HEK293 (cell line): ENCODE data around the gene HOXB7.

ENCODE experiments used
- BCL11B ChIP-seq: fragments of 450-650 bp; formaldehyde crosslinking; IDR thresholded peaks from 2 replicates; pipeline ENCODE4 v1.5.1; 2016; ENCODE audit warnings: low read depth, missing biosample characterization, missing genetic modification characterization
- EGR2 ChIP-seq: fragments of 450-650 bp; formaldehyde crosslinking; IDR thresholded peaks from 2 replicates; pipeline ENCODE4 v1.5.1; 2016; ENCODE audit warnings: low read depth, missing biosample characterization, missing genetic modification characterization
- KLF1 ChIP-seq: fragments of 450-650 bp; formaldehyde crosslinking; IDR thresholded peaks from 2 replicates; pipeline ENCODE4 v1.5.1; 2016; ENCODE audit warnings: missing biosample characterization, missing genetic modification characterization
- MYNN ChIP-seq: fragments of 450-650 bp; formaldehyde crosslinking; IDR thresholded peaks from 2 replicates; pipeline ENCODE4 v1.5.1; 2016; ENCODE audit warnings: missing biosample characterization, missing genetic modification characterization, borderline replicate concordance
- MZF1 ChIP-seq: fragments of 450-650 bp; formaldehyde crosslinking; IDR thresholded peaks from 2 replicates; pipeline ENCODE4 v1.5.1; 2017; ENCODE audit warnings: missing biosample characterization, missing genetic modification characterization, borderline replicate concordance
- SCRT2 ChIP-seq: fragments of 450-650 bp; formaldehyde crosslinking; IDR thresholded peaks from 2 replicates; pipeline ENCODE4 v1.5.1; 2016; ENCODE audit warnings: missing biosample characterization, missing genetic modification characterization
- SETDB1 ChIP-seq: IDR thresholded peaks from one replicate; pipeline ENCODE4 v1.6.1; 2017; ENCODE audit warnings: mild to moderate bottlenecking, low read length, moderate library complexity, mixed read lengths; ENCODE audit not compliant: insufficient read length
- WT1 ChIP-seq: fragments of 450-650 bp; formaldehyde crosslinking; IDR thresholded peaks from 2 replicates; pipeline ENCODE4 v1.5.1; 2016; ENCODE audit warnings: missing biosample characterization, missing genetic modification characterization
- ZIC2 ChIP-seq: fragments of 450-650 bp; formaldehyde crosslinking; IDR thresholded peaks from 2 replicates; pipeline ENCODE4 v1.5.1; 2016; ENCODE audit warnings: missing biosample characterization, missing genetic modification characterization
- ZNF138 ChIP-seq: fragments of 450-650 bp; formaldehyde crosslinking; IDR thresholded peaks from 2 replicates; pipeline ENCODE4 v1.5.1; 2016; ENCODE audit warnings: missing biosample characterization, missing genetic modification characterization, borderline replicate concordance
- ZNF146 ChIP-seq: fragments of 450-650 bp; formaldehyde crosslinking; IDR thresholded peaks from 2 replicates; pipeline ENCODE4 v1.5.1; 2016; ENCODE audit warnings: missing biosample characterization, missing genetic modification characterization
- ZNF16 ChIP-seq: fragments of 450-650 bp; formaldehyde crosslinking; IDR thresholded peaks from 2 replicates; pipeline ENCODE4 v1.5.1; 2016; ENCODE audit warnings: low read depth, missing biosample characterization, missing genetic modification characterization
- ZNF169 ChIP-seq: fragments of 450-650 bp; formaldehyde crosslinking; IDR thresholded peaks from 2 replicates; pipeline ENCODE4 v1.5.1; 2016; ENCODE audit warnings: missing biosample characterization, missing genetic modification characterization
- ZNF175 ChIP-seq: fragments of 450-650 bp; formaldehyde crosslinking; IDR thresholded peaks from 2 replicates; pipeline ENCODE4 v1.5.1; 2016; ENCODE audit warnings: missing biosample characterization, missing genetic modification characterization
- ZNF184 ChIP-seq: fragments of 450-650 bp; IDR thresholded peaks from 2 replicates; pipeline ENCODE4 v1.5.1; 2018; ENCODE audit warnings: missing biosample characterization, mild to moderate bottlenecking, missing genetic modification characterization
- ZNF19 ChIP-seq: fragments of 450-650 bp; formaldehyde crosslinking; IDR thresholded peaks from 2 replicates; pipeline ENCODE4; 2016; ENCODE audit warnings: missing biosample characterization, missing genetic modification characterization, low read depth
- ZNF350 ChIP-seq: fragments of 450-650 bp; formaldehyde crosslinking; IDR thresholded peaks from 2 replicates; pipeline ENCODE4 v1.5.0; 2017; ENCODE audit warnings: missing biosample characterization, mild to moderate bottlenecking, missing genetic modification characterization
- ZNF366 ChIP-seq: fragments of 450-650 bp; formaldehyde crosslinking; conservative IDR thresholded peaks from 2 replicates; pipeline ENCODE4 v1.5.1; 2016; ENCODE audit warnings: missing biosample characterization, missing genetic modification characterization
- ZNF391 ChIP-seq: fragments of 450-650 bp; formaldehyde crosslinking; IDR thresholded peaks from 2 replicates; pipeline ENCODE4 v1.5.1; 2016; ENCODE audit warnings: low read depth, missing biosample characterization, missing genetic modification characterization, borderline replicate concordance
- ZNF423 ChIP-seq: fragments of 450-650 bp; formaldehyde crosslinking; IDR thresholded peaks from 2 replicates; pipeline ENCODE4 v1.5.1; 2016; ENCODE audit warnings: missing biosample characterization, missing genetic modification characterization
- ZNF521 ChIP-seq: fragments of 450-650 bp; formaldehyde crosslinking; IDR thresholded peaks from 2 replicates; pipeline ENCODE4 v1.5.1; 2017; ENCODE audit warnings: missing biosample characterization, mild to moderate bottlenecking, missing genetic modification characterization
- ZNF555 ChIP-seq: fragments of 450-650 bp; formaldehyde crosslinking; conservative IDR thresholded peaks from 2 replicates; pipeline ENCODE4 v1.5.1; 2017; ENCODE audit warnings: missing biosample characterization, mild to moderate bottlenecking, missing genetic modification characterization, inconsistent platforms
- ZNF561 ChIP-seq: fragments of 450-650 bp; IDR thresholded peaks from 2 replicates; pipeline ENCODE4 v1.5.1; 2018; ENCODE audit warnings: missing biosample characterization, missing genetic modification characterization, borderline replicate concordance
- ZNF621 ChIP-seq: fragments of 450-650 bp; formaldehyde crosslinking; IDR thresholded peaks from 2 replicates; pipeline ENCODE4 v1.5.1; 2017; ENCODE audit warnings: missing biosample characterization, missing genetic modification characterization
- ZNF629 ChIP-seq: fragments of 450-650 bp; formaldehyde crosslinking; IDR thresholded peaks from 2 replicates; pipeline ENCODE4 v1.5.1; 2017; ENCODE audit warnings: missing biosample characterization, missing genetic modification characterization
- ZNF701 ChIP-seq: fragments of 450-650 bp; formaldehyde crosslinking; IDR thresholded peaks from 2 replicates; pipeline ENCODE4 v1.5.1; 2016; ENCODE audit warnings: missing biosample characterization, missing genetic modification characterization
- ZNF707 ChIP-seq: fragments of 450-650 bp; formaldehyde crosslinking; IDR thresholded peaks from 2 replicates; pipeline ENCODE4 v1.5.1; 2016; ENCODE audit warnings: missing biosample characterization, missing genetic modification characterization
- ZNF768 ChIP-seq: fragments of 450-650 bp; formaldehyde crosslinking; IDR thresholded peaks from 2 replicates; pipeline ENCODE4 v1.5.1; 2018; ENCODE audit warnings: missing biosample characterization, mild to moderate bottlenecking, missing genetic modification characterization
- ZNF785 ChIP-seq: fragments of 450-650 bp; formaldehyde crosslinking; IDR thresholded peaks from 2 replicates; pipeline ENCODE4 v1.5.1; 2016; ENCODE audit warnings: missing biosample characterization, missing genetic modification characterization
- TF ChIP-seq, protein P1 (sequence below): fragments of 450-650 bp; formaldehyde crosslinking; IDR thresholded peaks from 2 replicates; pipeline ENCODE4 v1.5.1; 2016; ENCODE audit warnings: missing biosample characterization, missing genetic modification characterization
- TF ChIP-seq, protein P2 (sequence below): fragments of 450-650 bp; formaldehyde crosslinking; IDR thresholded peaks from 2 replicates; pipeline ENCODE4 v1.5.1; 2016; ENCODE audit warnings: missing biosample characterization, missing genetic modification characterization
- TF ChIP-seq, protein P3 (sequence below): fragments of 450-650 bp; formaldehyde crosslinking; IDR thresholded peaks from 2 replicates; pipeline ENCODE4 v1.5.1; 2016; ENCODE audit warnings: missing biosample characterization, missing genetic modification characterization
- TF ChIP-seq, protein P4 (sequence below): fragments of 450-650 bp; formaldehyde crosslinking; IDR thresholded peaks from 2 replicates; pipeline ENCODE4 v1.5.1; 2016; ENCODE audit warnings: missing biosample characterization, missing genetic modification characterization
- TF ChIP-seq, protein P5 (sequence below): fragments of 450-650 bp; formaldehyde crosslinking; IDR thresholded peaks from 2 replicates; pipeline ENCODE4 v1.5.1; 2017; ENCODE audit warnings: missing biosample characterization, missing genetic modification characterization

The HOXB7 gene

DNA sequence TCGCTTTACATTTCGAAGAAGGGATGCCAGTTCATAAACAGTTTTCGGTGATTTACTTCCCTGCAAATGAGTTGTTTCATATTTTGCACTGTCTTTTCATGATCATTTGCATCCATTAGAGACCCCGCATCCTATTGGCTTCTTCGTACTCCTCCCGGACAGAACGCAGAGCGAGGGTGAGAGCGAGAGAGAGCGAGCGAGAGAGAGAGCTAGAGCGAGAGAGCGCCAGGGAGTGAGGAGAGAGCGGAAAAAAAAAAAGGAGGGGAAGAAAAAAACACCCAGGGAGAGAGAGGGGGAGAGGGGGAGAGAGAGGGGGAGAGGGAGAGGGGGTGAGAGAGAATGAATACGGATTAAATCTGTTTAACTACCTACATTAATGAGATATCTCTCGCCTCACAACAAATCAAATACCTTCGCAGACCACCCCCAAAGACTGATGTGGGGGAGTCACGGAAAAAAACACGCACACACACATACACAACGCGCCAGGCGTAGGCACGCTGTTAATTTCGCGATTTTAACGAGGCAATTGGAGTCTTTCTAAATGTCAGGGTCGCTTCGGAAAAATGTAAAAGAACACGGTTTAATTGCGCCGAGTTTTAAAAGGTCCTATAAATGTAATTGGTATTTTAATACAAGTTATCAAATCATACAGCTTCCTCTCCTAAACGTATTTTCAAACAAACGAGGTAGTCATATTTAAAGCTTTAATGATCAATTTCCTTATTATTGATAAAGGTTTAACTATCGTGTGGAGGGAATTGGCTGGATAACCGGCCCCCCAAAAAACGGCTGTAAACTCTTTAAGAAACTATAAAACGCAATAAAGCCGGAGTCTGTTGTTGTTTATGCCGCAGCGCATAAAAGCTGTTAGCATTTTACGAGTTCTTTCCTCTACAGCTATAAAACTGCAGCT, 4.5 kb upstream of the HOXB7 start, which contains the start of gene HOXB8 (continued):
- TF ChIP-seq, protein P1, sequence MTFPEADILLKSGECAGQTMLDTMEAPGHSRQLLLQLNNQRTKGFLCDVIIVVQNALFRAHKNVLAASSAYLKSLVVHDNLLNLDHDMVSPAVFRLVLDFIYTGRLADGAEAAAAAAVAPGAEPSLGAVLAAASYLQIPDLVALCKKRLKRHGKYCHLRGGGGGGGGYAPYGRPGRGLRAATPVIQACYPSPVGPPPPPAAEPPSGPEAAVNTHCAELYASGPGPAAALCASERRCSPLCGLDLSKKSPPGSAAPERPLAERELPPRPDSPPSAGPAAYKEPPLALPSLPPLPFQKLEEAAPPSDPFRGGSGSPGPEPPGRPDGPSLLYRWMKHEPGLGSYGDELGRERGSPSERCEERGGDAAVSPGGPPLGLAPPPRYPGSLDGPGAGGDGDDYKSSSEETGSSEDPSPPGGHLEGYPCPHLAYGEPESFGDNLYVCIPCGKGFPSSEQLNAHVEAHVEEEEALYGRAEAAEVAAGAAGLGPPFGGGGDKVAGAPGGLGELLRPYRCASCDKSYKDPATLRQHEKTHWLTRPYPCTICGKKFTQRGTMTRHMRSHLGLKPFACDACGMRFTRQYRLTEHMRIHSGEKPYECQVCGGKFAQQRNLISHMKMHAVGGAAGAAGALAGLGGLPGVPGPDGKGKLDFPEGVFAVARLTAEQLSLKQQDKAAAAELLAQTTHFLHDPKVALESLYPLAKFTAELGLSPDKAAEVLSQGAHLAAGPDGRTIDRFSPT (tag by site-specific recombination): no peak; the same call in none of the 2 replicates
- TF ChIP-seq WT1 (tag by site-specific recombination): peak; percentile 28
- TF ChIP-seq BCL11B (tag by site-specific recombination): peak; percentile 78
- TF ChIP-seq ZNF350 (tag by site-specific recombination): no peak
- peak; percentile 71 for TF ChIP-seq ZNF423 (tag by site-specific recombination)
- TF ChIP-seq ZNF701 (tag by site-specific recombination): no peak
- no peak for TF ChIP-seq ZNF169
- no peak for TF ChIP-seq MYNN (tag by site-specific recombination)
- TF ChIP-seq ZNF621 (tag by site-specific recombination): no peak
- no peak for TF ChIP-seq KLF1 (tag by site-specific recombination)
- no peak for TF ChIP-seq SCRT2 (tag by site-specific recombination)
- TF ChIP-seq ZIC2 (tag by site-specific recombination): 0 out of 2 replicates have a peak, but pooled peaks have one; percentile 15
- no peak for TF ChIP-seq ZNF16 (tag by site-specific recombination)
- no peak for TF ChIP-seq ZNF785 (tag by site-specific recombination)
- 0 out of 2 replicates have a peak, but pooled peaks have one; percentile 9 for TF ChIP-seq ZNF146 (tag by site-specific recombination)
- TF ChIP-seq MZF1 (tag by site-specific recombination): no peak
- TF ChIP-seq ZNF19 (tag by site-specific recombination): no peak
- TF ChIP-seq ZNF184: no peak
- peak; percentile 69 for TF ChIP-seq ZNF366
- peak; percentile 41; the same call in 1 of the 2 replicates for TF ChIP-seq ZNF561 (tag by site-specific recombination)
- no peak for TF ChIP-seq ZNF138 (tag by site-specific recombination)
- TF ChIP-seq EGR2: peak; percentile 87
- TF ChIP-seq, protein P2, sequence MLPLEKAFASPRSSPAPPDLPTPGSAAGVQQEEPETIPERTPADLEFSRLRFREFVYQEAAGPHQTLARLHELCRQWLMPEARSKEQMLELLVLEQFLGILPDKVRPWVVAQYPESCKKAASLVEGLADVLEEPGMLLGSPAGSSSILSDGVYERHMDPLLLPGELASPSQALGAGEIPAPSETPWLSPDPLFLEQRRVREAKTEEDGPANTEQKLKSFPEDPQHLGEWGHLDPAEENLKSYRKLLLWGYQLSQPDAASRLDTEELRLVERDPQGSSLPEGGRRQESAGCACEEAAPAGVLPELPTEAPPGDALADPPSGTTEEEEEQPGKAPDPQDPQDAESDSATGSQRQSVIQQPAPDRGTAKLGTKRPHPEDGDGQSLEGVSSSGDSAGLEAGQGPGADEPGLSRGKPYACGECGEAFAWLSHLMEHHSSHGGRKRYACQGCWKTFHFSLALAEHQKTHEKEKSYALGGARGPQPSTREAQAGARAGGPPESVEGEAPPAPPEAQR: no peak
- TF ChIP-seq ZNF629 (tag by site-specific recombination): 0 out of 2 replicates have a peak, but pooled peaks have one; percentile 21
- no peak; the same call in 1 of the 2 replicates for TF ChIP-seq ZNF391 (tag by site-specific recombination)
- TF ChIP-seq SETDB1: no peak
- TF ChIP-seq, protein P3, sequence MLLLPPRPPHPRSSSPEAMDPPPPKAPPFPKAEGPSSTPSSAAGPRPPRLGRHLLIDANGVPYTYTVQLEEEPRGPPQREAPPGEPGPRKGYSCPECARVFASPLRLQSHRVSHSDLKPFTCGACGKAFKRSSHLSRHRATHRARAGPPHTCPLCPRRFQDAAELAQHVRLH (tag by site-specific recombination): peak; percentile 65; the same call in 1 of the 2 replicates
- TF ChIP-seq ZNF707 (tag by site-specific recombination): no peak
- no peak for TF ChIP-seq ZNF175 (tag by site-specific recombination)
- TF ChIP-seq, protein P4, sequence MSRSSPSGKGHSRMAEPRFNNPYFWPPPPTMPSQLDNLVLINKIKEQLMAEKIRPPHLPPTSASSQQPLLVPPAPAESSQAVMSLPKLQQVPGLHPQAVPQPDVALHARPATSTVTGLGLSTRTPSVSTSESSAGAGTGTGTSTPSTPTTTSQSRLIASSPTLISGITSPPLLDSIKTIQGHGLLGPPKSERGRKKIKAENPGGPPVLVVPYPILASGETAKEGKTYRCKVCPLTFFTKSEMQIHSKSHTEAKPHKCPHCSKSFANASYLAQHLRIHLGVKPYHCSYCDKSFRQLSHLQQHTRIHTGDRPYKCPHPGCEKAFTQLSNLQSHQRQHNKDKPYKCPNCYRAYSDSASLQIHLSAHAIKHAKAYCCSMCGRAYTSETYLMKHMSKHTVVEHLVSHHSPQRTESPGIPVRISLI (tag by site-specific recombination): peak; percentile 75
- no peak for TF ChIP-seq ZNF521
- TF ChIP-seq ZNF555 (tag by site-specific recombination): no peak
- no peak for TF ChIP-seq ZNF768
- TF ChIP-seq, protein P5, sequence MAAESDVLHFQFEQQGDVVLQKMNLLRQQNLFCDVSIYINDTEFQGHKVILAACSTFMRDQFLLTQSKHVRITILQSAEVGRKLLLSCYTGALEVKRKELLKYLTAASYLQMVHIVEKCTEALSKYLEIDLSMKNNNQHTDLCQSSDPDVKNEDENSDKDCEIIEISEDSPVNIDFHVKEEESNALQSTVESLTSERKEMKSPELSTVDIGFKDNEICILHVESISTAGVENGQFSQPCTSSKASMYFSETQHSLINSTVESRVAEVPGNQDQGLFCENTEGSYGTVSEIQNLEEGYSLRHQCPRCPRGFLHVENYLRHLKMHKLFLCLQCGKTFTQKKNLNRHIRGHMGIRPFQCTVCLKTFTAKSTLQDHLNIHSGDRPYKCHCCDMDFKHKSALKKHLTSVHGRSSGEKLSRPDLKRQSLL (tag by site-specific recombination): peak; percentile 81
